Liver (tissue), 10 donors: ENCODE results near the gene ZNF398. TPM values are rescaled to one million over a fixed set of nuclear protein-coding genes. Genes with fewer than 3 reads are reported as not detected.
A peak's percentile ranks its signal among the peaks of the same experiment; 100 is the strongest.

Source experiments
- DNase-seq: peaks from one replicate; pipeline ENCODE4 v3.0.0-alpha.2; 2017; ENCODE audit warnings: low spot score
- H3K27ac ChIP-seq, 2 donors: one replicate each; pipeline ENCODE4 v1.7.0; 2013; ENCODE audit warnings: inconsistent platforms in 2 of 2, low read length in 2 of 2, control low read depth in 1 of 2, low read depth in 1 of 2, mild to moderate bottlenecking in 1 of 2
- H3K27me3 ChIP-seq, 4 donors: one replicate each; pipeline versions ENCODE4 v1.6.1 to v1.7.0; 2013; ENCODE audit warnings: low read length in 3 of 4, inconsistent platforms in 1 of 4, mild to moderate bottlenecking in 1 of 4, moderate library complexity in 1 of 4; ENCODE audit not compliant: control insufficient read depth in 4 of 4, insufficient read depth in 4 of 4
- H3K36me3 ChIP-seq, 4 donors: one replicate each; pipeline versions ENCODE4 v1.6.1 to v1.7.0; 2013; ENCODE audit warnings: low read length in 3 of 4, mild to moderate bottlenecking in 3 of 4, low read depth in 1 of 4, moderate library complexity in 1 of 4; ENCODE audit not compliant: control insufficient read depth in 4 of 4, insufficient read depth in 3 of 4
- H3K4me1 ChIP-seq, 4 donors: one replicate each; pipeline versions ENCODE4 v1.6.1 to v1.7.0; 2013; ENCODE audit warnings: low read length in 3 of 4, mild to moderate bottlenecking in 3 of 4, moderate library complexity in 1 of 4; ENCODE audit not compliant: control insufficient read depth in 4 of 4, insufficient read depth in 4 of 4
- H3K4me3 ChIP-seq, 3 donors: one replicate each; pipeline versions ENCODE4 v1.6.1 to v1.7.0; 2013; ENCODE audit warnings: low read length in 3 of 3, control low read depth in 1 of 3, low read depth in 1 of 3, mild to moderate bottlenecking in 1 of 3
- H3K9ac ChIP-seq, 2 donors: one replicate each; pipeline ENCODE4 v1.7.0; 2013; ENCODE audit warnings: low read length in 2 of 2, mild to moderate bottlenecking in 2 of 2, moderate library complexity in 2 of 2, control low read depth in 1 of 2, low read depth in 1 of 2
- H3K9me3 ChIP-seq, 4 donors: one replicate each; pipeline versions ENCODE4 v1.6.1 to v1.7.0; 2013; ENCODE audit warnings: low read length in 3 of 4; ENCODE audit not compliant: control insufficient read depth in 4 of 4
- CTCF ChIP-seq: fragments of 150-350 bp; IDR thresholded peaks from 2 replicates; pipeline ENCODE4 v1.5.1; 2017; ENCODE audit warnings: improper control_type of control experiment, low read depth, low read length; ENCODE audit not compliant: missing input control
- FOXA1 ChIP-seq: IDR thresholded peaks from 2 replicates; pipeline ENCODE4 v1.6.1; 2016; ENCODE audit warnings: antibody characterized with exemption
- FOXA2 ChIP-seq: IDR thresholded peaks from 2 replicates; pipeline ENCODE4 v1.6.1; 2016; ENCODE audit warnings: antibody characterized with exemption
- GABPA ChIP-seq, 2 donors: IDR thresholded peaks in 1 of 2; conservative IDR thresholded peaks in 1 of 2; 2 replicates each; pipeline ENCODE4 v1.6.1; 2016; ENCODE audit warnings: antibody characterized with exemption in 2 of 2, mild to moderate bottlenecking in 1 of 2, moderate library complexity in 1 of 2
- HNF4A ChIP-seq, 2 donors: conservative IDR thresholded peaks; 2 replicates each; pipeline ENCODE4 v1.6.1; 2016; ENCODE audit warnings: antibody characterized with exemption in 2 of 2, mild to moderate bottlenecking in 2 of 2
- HNF4G ChIP-seq: IDR thresholded peaks from 2 replicates; pipeline ENCODE4 v1.6.1; 2016; ENCODE audit warnings: antibody characterized with exemption
- NR2F2 ChIP-seq: IDR thresholded peaks from 2 replicates; pipeline ENCODE4 v1.6.1; 2016; ENCODE audit warnings: antibody characterized with exemption
- RXRA ChIP-seq, 2 donors: IDR thresholded peaks; 2 replicates each; pipeline ENCODE4 v1.6.1; 2017 to 2018; ENCODE audit warnings: antibody characterized with exemption in 2 of 2, mild to moderate bottlenecking in 1 of 2
- SP1 ChIP-seq: IDR thresholded peaks from 2 replicates; pipeline ENCODE4 v1.6.1; 2018; ENCODE audit warnings: antibody characterized with exemption, mild to moderate bottlenecking
- TAF1 ChIP-seq: conservative IDR thresholded peaks from 2 replicates; pipeline ENCODE4 v1.6.1; 2016; ENCODE audit warnings: antibody characterized with exemption, mild to moderate bottlenecking
- YY1 ChIP-seq: IDR thresholded peaks from 2 replicates; pipeline ENCODE4 v1.6.1; 2016; ENCODE audit warnings: antibody characterized with exemption, mild to moderate bottlenecking
- WGBS: extraction: QIAGEN DNeasy Blood & Tissue Kit; methylation state at CpG from one replicate; pipeline ENCODE4 v1.1.7; 2013; 5-methylcytosine and 5-hydroxymethylcytosine counted together
- polyA plus RNA-seq, 2 donors: library from polyadenylated mRNA; stranded (reverse) in 1 of 2; unstranded in 1 of 2; fragments of 200-250 nt in 1 of 2; fragments of >200 nt in 1 of 2; fragmentation: Nextera tagmentation in 1 of 2; extraction: Ambion mirVana in 1 of 2; gene quantifications; one replicate each; pipeline versions ENCODE4 v1.2.1 to v1.2.3, GENCODE V29; 2013 to 2015
- small RNA-seq: library from RNA; depleted of rRNA; stranded (forward); fragments of <200 nt; gene quantifications from one replicate; pipeline ENCODE3, GENCODE V24; 2014
- total RNA-seq, 2 donors: library from RNA; depleted of rRNA; stranded (reverse); fragments of >200 nt; gene quantifications; one replicate each; pipeline ENCODE4 v1.2.3, GENCODE V29; 2014
- TF ChIP-seq, protein P1 (sequence below): IDR thresholded peaks from 2 replicates; pipeline ENCODE4 v1.6.1; 2016; ENCODE audit warnings: antibody characterized with exemption
- donor health status: healthy.
- donor health status: healthy.
- donor health status: healthy.
- donor health status: healthy.
- donor health status: healthy.

ZNF398 gene
- total and polyA plus RNA-seq, 4 donors: 1.5 to 7.8 (median 4.5) TPM

GRCh38 chr7:149232362-149232761, 85.1 kb downstream of the ZNF398 start:
- no peak overlapping the region for H3K27ac ChIP-seq
- WGBS: 69% methylated on average over 2 of the region's 2 CpGs
- H3K9ac ChIP-seq: no peak overlapping the region
- no peaks in the 10 kb centered on the region for H3K4me1 ChIP-seq
- TF ChIP-seq TAF1: no peak
- no peak for TF ChIP-seq GABPA (IDR thresholded peaks at IDR 0.05 in 1 of 2, conservative IDR thresholded peaks at IDR 0.05 in 1 of 2)
- no peak for TF ChIP-seq FOXA2
- no peak for TF ChIP-seq SP1
- no peak for TF ChIP-seq NR2F2
- no peak for TF ChIP-seq YY1
- no peak for TF ChIP-seq CTCF
- no peak for TF ChIP-seq FOXA1
- TF ChIP-seq HNF4A (conservative IDR thresholded peaks at IDR 0.05): no peak
- TF ChIP-seq, protein P1, sequence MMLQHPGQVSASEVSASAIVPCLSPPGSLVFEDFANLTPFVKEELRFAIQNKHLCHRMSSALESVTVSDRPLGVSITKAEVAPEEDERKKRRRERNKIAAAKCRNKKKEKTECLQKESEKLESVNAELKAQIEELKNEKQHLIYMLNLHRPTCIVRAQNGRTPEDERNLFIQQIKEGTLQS: no peak
- no peak for TF ChIP-seq RXRA (IDR thresholded peaks at IDR 0.05)
- no peak for TF ChIP-seq HNF4G
- H3K27me3 ChIP-seq: no peaks in the 10 kb centered on the region
- no peaks in the 10 kb centered on the region for H3K9me3 ChIP-seq
- DNase-seq: no peak
- H3K36me3 ChIP-seq: no peaks in the 10 kb centered on the region
- H3K4me3 ChIP-seq: no peak overlapping the region

Small RNA genes lying within 50 kb of the gene (small RNA-seq; reads per million reads assigned to genes)
- not detected for gene AC004890.1
- gene RN7SL521P: 0.60 reads per million, percentile 63 among the genes with 10 or more reads in this experiment

Other genes starting within 250 kb of the ZNF398 start
- 100 to 1,000 TPM; 201 to 502 TPM for gene PDIA4, start 118.9 kb upstream of the ZNF398 start, total RNA-seq
- gene PDIA4, start 118.9 kb upstream of the ZNF398 start, polyA plus RNA-seq: 100 to 1,000 TPM; 133 to 265 TPM
- 1 to 10 TPM; 2.3 to 5.9 TPM for gene ZNF786, start 56.7 kb upstream of the ZNF398 start, total RNA-seq
- 1 to 10 TPM; 1.0 to 2.3 TPM for gene ZNF786, start 56.7 kb upstream of the ZNF398 start, polyA plus RNA-seq
- gene ZNF425, start 21.1 kb upstream of the ZNF398 start, total RNA-seq: under 1 TPM; 0.84 to 0.98 TPM
- gene ZNF425, start 21.1 kb upstream of the ZNF398 start, polyA plus RNA-seq: under 1 TPM; 0.25 to 0.32 TPM
- 10 to 100 TPM; 13.8 to 78.6 TPM for gene ZNF282, start 48.1 kb downstream of the ZNF398 start, total RNA-seq
- 10 to 100 TPM in 1 of 2 donors, 1 to 10 TPM in 1; 2.0 to 12.4 TPM for gene ZNF282, start 48.1 kb downstream of the ZNF398 start, polyA plus RNA-seq
- 1 to 10 TPM; 3.5 to 4.9 TPM for gene ZNF212, start 92.2 kb downstream of the ZNF398 start, total RNA-seq
- 1 to 10 TPM; 3.4 to 3.9 TPM for gene ZNF212, start 92.2 kb downstream of the ZNF398 start, polyA plus RNA-seq
- gene ZNF783, start 114.7 kb downstream of the ZNF398 start, total RNA-seq: 1 to 10 TPM; 2.0 to 4.3 TPM
- gene ZNF783, start 114.7 kb downstream of the ZNF398 start, polyA plus RNA-seq: 1 to 10 TPM; 1.5 to 1.7 TPM